ENCODE results near the gene ABHD1.
"Not testable (repeated sequence)": the region's sequence is repeated elsewhere in the genome, so short reads cannot be mapped to it uniquely, and the experiment has no call there.

The ABHD1 gene

DNA sequence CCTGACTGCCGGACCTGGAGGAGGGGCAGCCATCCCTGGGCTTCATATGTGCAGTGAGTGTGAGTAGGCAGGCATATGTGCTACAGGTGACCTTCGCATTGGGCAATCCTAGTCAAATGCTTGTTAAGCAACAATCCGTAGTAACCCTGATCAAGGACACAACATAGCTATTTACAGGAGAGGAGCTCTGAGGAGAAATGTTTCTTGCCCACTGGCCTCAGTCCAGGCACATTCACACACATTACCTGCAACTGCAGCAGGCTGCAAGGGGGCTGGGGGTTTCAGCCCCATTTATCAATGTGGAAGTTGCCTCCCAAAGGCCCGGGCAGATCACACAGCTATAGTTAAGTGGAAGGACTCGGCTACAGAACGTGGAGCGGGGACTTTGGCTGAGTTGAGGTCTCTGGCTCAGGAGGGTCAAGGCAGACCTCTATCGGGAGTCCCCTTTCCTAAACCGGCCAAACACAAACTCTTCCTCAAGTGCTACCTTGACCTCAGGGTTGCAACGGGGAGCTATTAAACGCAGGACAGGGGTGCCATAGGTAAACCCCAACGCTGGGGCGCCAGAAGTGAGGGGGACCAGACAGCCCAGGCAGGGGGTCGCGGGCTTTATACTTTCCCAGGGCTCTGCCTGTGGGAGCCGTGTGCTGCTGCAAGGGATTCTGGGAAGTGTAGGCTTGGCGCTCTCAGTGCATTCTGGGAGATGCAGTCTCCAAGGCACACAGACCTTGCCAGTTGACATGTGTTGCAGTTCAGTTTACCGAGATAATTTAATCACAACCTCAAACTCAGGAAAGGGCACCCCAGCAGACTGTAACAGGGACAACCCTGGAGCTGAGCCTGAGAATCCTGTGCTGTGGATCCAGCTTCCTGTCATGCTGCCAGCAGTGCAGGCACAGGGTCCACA lies 27.6 kb upstream of the ABHD1 start:
- Histone ChIP-seq H3K4me1 (ENCODE audit: control insufficient read depth, insufficient read depth, low read length) (peaks cover 5% of the 10 kb centered on the region), H3K36me3 (ENCODE audit: control insufficient read depth, insufficient read depth, low read length) (no peaks in the 10 kb centered on the region), H3K27ac (ENCODE audit: insufficient read depth, low read depth, low read length, poor library complexity, severe bottlenecking) (no peak overlapping the region), H3K4me3 (ENCODE audit: insufficient read depth, low read depth, low read length) (no peak overlapping the region), H3K27me3 (ENCODE audit: control insufficient read depth, insufficient read depth, low read length, poor library complexity, severe bottlenecking) (no peaks in the 10 kb centered on the region), H3K9me3 (ENCODE audit: control insufficient read depth, low read length) (no peaks in the 10 kb centered on the region)
- 39 to 42% methylated on average over 18 of the region's 18 CpGs for WGBS, 2 experiments

DNA sequence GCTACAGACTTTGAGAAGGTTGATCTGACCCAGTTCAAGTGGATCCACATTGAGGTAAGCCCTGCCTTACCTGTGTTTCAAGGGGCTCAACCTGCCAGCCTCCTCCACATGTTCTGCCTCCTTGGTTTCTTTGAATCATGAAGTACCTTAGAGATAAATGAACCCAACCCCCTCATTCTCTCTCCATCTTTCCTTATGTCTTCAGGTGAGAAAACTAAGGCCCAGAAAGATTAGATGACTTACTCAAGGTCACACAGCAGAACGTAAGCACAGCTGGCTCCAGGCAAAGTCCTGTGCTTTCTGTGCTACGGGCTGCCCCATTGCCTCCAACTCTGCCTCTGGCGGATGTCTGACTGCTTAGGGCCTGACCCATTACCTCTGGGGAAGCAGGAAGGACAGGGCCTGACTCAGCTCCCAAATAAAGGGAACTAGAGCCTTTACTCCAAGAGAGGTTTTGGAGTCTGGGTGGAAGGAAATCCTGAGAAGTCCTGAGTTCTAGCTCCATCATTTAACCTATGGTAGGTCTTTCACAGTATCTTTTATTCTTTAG lies 26.8 kb upstream of the ABHD1 start:
- Histone ChIP-seq H3K27me3 (ENCODE audit: control insufficient read depth, insufficient read depth, low read length, poor library complexity, severe bottlenecking) (no peaks in the 10 kb centered on the region), H3K4me1 (ENCODE audit: control insufficient read depth, insufficient read depth, low read length) (peaks cover 5% of the 10 kb centered on the region), H3K27ac (ENCODE audit: insufficient read depth, low read depth, low read length, poor library complexity, severe bottlenecking) (no peak overlapping the region), H3K36me3 (ENCODE audit: control insufficient read depth, insufficient read depth, low read length) (no peaks in the 10 kb centered on the region), H3K9me3 (ENCODE audit: control insufficient read depth, low read length) (no peaks in the 10 kb centered on the region), H3K4me3 (ENCODE audit: insufficient read depth, low read depth, low read length) (no peak overlapping the region)
- WGBS, 2 experiments: 86 to 89% methylated on average over 3 of the region's 3 CpGs

DNA sequence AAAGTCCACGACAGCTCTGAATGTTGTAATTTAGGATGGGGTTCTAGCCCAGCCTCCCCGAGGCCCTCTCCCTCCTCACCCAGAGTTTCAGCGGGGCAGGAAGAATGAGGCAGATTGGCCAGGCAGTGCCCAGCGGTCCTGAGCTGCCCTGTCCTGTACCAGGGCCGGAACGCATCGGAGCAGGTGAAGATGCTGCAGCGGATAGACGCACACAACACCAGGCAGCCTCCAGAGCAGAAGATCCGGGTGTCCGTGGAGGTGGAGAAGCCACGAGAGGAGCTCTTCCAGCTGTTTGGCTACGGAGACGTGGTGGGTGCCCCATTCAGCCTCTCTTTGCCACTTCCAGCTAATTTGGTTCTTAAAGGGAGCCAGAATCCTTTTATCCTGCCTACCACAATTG lies 26.3 kb upstream of the ABHD1 start:
- WGBS, 2 experiments: 93% methylated on average over 14 of the region's 14 CpGs
- no peaks in the 10 kb centered on the region for H3K36me3 ChIP-seq (ENCODE audit: control insufficient read depth, insufficient read depth, low read length)
- peaks cover 5% of the 10 kb centered on the region for H3K4me1 ChIP-seq (ENCODE audit: control insufficient read depth, insufficient read depth, low read length)
- no peaks in the 10 kb centered on the region for H3K27me3 ChIP-seq (ENCODE audit: control insufficient read depth, insufficient read depth, low read length, poor library complexity, severe bottlenecking)
- no peak overlapping the region for H3K27ac ChIP-seq (ENCODE audit: insufficient read depth, low read depth, low read length, poor library complexity, severe bottlenecking)
- no peak overlapping the region for H3K4me3 ChIP-seq (ENCODE audit: insufficient read depth, low read depth, low read length)
- no peaks in the 10 kb centered on the region for H3K9me3 ChIP-seq (ENCODE audit: control insufficient read depth, low read length)

DNA sequence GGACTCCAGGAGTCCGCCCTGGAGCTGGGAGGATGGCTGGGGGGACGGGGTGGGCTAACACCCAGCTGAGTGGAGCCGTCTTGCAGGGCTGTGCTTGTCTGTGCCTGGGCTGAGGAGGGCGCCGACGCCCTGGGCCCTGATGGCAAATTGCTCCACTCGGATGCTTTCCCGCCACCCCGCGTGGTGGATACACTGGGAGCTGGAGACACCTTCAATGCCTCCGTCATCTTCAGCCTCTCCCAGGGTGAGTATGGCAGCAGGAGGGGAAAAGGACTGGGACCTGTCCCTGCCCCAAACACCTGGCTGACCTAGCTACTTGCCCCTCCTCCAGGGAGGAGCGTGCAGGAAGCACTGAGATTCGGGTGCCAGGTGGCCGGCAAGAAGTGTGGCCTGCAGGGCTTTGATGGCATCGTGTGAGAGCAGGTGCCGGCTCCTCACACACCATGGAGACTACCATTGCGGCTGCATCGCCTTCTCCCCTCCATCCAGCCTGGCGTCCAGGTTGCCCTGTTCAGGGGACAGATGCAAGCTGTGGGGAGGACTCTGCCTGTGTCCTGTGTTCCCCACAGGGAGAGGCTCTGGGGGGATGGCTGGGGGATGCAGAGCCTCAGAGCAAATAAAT lies 24.2 kb upstream of the ABHD1 start:
- 93 to 95% methylated on average over 19 of the region's 19 CpGs for WGBS, 2 experiments
- Histone ChIP-seq H3K4me3 (ENCODE audit: insufficient read depth, low read depth, low read length) (no peak overlapping the region), H3K27me3 (ENCODE audit: control insufficient read depth, insufficient read depth, low read length, poor library complexity, severe bottlenecking) (no peaks in the 10 kb centered on the region), H3K9me3 (ENCODE audit: control insufficient read depth, low read length) (no peaks in the 10 kb centered on the region), H3K36me3 (ENCODE audit: control insufficient read depth, insufficient read depth, low read length) (no peaks in the 10 kb centered on the region), H3K27ac (ENCODE audit: insufficient read depth, low read depth, low read length, poor library complexity, severe bottlenecking) (no peak overlapping the region), H3K4me1 (ENCODE audit: control insufficient read depth, insufficient read depth, low read length) (peaks cover 5% of the 10 kb centered on the region)

DNA sequence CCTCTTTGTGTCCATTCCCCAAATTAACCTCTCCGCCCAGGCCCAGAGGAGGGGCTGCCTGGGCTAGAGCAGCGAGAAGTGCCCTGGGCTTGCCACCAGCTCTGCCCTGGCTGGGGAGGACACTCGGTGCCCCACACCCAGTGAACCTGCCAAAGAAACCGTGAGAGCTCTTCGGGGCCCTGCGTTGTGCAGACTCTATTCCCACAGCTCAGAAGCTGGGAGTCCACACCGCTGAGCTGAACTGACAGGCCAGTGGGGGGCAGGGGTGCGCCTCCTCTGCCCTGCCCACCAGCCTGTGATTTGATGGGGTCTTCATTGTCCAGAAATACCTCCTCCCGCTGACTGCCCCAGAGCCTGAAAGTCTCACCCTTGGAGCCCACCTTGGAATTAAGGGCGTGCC lies 23.6 kb upstream of the ABHD1 start:
- Histone ChIP-seq H3K27ac (ENCODE audit: insufficient read depth, low read depth, low read length, poor library complexity, severe bottlenecking) (no peak overlapping the region), H3K9me3 (ENCODE audit: control insufficient read depth, low read length) (no peaks in the 10 kb centered on the region), H3K27me3 (ENCODE audit: control insufficient read depth, insufficient read depth, low read length, poor library complexity, severe bottlenecking) (no peaks in the 10 kb centered on the region), H3K36me3 (ENCODE audit: control insufficient read depth, insufficient read depth, low read length) (no peaks in the 10 kb centered on the region), H3K4me3 (ENCODE audit: insufficient read depth, low read depth, low read length) (no peak overlapping the region), H3K4me1 (ENCODE audit: control insufficient read depth, insufficient read depth, low read length) (peaks cover 5% of the 10 kb centered on the region)
- 86 to 92% methylated on average over 10 of the region's 10 CpGs for WGBS, 2 experiments

DNA sequence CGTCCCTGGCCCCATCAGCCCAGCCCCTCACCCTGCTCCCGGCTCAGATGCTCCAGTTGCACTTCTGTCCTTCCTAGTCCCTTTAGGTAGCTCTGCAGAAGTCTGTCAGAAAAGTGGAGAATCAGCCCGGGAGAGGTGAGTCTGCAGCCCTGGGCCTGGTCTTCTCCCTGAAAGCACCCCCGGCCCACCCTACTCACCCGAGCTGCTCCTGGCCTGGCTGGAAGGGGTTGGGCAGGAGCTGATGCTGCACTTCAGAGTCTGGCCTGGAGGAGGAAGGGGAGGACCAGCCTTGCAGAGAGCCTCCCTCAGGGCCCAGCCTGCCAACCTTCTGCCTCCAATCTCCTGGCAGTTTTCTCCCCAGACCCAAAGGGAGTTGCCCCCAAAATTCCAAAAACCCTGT lies 21.3 kb upstream of the ABHD1 start:
- no peaks in the 10 kb centered on the region for H3K9me3 ChIP-seq (ENCODE audit: control insufficient read depth, low read length)
- no peaks in the 10 kb centered on the region for H3K36me3 ChIP-seq (ENCODE audit: control insufficient read depth, insufficient read depth, low read length)
- H3K27me3 ChIP-seq (ENCODE audit: control insufficient read depth, insufficient read depth, low read length, poor library complexity, severe bottlenecking): no peaks in the 10 kb centered on the region
- H3K4me3 ChIP-seq (ENCODE audit: insufficient read depth, low read depth, low read length): no peak overlapping the region
- 84 to 91% methylated on average over 5 of the region's 5 CpGs for WGBS, 2 experiments
- H3K27ac ChIP-seq (ENCODE audit: insufficient read depth, low read depth, low read length, poor library complexity, severe bottlenecking): no peak overlapping the region
- peaks cover 5% of the 10 kb centered on the region for H3K4me1 ChIP-seq (ENCODE audit: control insufficient read depth, insufficient read depth, low read length)

DNA sequence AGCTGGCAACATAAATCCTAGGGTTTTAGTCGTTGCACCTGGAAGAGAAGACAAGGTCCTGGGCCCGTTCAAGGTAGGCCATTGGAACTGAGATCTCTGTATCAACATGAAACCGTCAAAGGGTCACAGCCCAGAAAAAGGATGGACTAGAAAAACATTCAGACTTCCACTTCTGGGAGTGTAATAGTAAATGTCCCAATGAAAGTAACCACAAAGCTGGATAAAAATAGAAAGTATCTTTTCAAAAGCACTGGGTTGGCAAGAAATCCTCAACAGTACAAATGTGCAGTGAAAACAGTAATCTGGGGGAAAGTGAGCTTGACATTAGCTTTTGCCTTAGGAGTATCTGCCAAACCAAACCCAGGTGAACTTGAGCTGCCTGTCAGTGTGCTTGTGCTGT lies 17.6 kb upstream of the ABHD1 start:
- WGBS, 2 experiments: 90 to 95% methylated on average over 3 of the region's 3 CpGs
- H3K9me3 ChIP-seq (ENCODE audit: control insufficient read depth, low read length): no peaks in the 10 kb centered on the region
- no peaks in the 10 kb centered on the region for H3K4me1 ChIP-seq (ENCODE audit: control insufficient read depth, insufficient read depth, low read length)
- H3K27me3 ChIP-seq (ENCODE audit: control insufficient read depth, insufficient read depth, low read length, poor library complexity, severe bottlenecking): no peaks in the 10 kb centered on the region
- no peak overlapping the region for H3K27ac ChIP-seq (ENCODE audit: insufficient read depth, low read depth, low read length, poor library complexity, severe bottlenecking)
- no peaks in the 10 kb centered on the region for H3K36me3 ChIP-seq (ENCODE audit: control insufficient read depth, insufficient read depth, low read length)
- no peak overlapping the region for H3K4me3 ChIP-seq (ENCODE audit: insufficient read depth, low read depth, low read length)

DNA sequence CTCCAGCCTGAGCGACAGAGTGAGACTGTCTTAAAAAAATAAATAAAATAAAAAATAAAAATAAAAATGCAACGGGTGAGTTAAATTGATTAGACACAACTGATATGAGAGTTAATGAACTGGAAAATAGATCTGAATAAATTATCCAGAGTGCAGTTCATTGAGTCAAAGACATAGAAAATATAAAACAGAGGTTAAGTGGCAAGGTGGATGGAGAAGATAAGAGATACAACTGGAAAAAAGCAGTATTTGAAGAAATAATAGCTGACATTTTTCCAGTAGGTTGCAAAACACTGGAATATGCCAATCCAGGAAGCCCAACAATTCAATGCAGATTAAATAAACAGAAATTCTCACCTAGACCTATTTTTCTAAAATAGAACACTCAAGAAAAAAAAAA lies 15.4 kb upstream of the ABHD1 start:
- no peaks in the 10 kb centered on the region for H3K4me1 ChIP-seq (ENCODE audit: control insufficient read depth, insufficient read depth, low read length)
- H3K27me3 ChIP-seq (ENCODE audit: control insufficient read depth, insufficient read depth, low read length, poor library complexity, severe bottlenecking): no peaks in the 10 kb centered on the region
- WGBS, 2 experiments: 80 to 85% methylated on average over 1 of the region's 2 CpGs
- no peak overlapping the region for H3K4me3 ChIP-seq (ENCODE audit: insufficient read depth, low read depth, low read length)
- no peak overlapping the region for H3K27ac ChIP-seq (ENCODE audit: insufficient read depth, low read depth, low read length, poor library complexity, severe bottlenecking)
- H3K9me3 ChIP-seq (ENCODE audit: control insufficient read depth, low read length): no peaks in the 10 kb centered on the region
- H3K36me3 ChIP-seq (ENCODE audit: control insufficient read depth, insufficient read depth, low read length): no peaks in the 10 kb centered on the region

DNA sequence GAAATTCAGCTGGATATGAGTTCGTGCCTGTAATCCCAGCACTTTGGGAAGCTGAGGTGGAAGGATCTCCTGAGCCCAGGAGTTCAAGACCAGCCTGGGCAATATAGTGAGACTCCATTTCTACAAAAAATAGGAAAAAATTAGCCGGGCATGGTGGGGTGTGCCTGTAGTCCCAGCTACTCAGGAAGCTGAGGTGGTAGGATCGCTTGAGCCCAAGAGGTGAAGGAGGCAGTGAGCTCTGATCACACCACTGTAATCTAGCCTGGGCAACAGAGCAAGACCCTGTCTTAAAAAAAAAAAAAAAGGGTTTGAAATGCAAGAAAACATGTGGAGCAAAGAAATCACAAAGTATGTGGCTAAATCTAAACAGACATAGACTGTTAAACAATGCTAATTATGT lies 14.5 kb upstream of the ABHD1 start:
- H3K27me3 ChIP-seq (ENCODE audit: control insufficient read depth, insufficient read depth, low read length, poor library complexity, severe bottlenecking): no peaks in the 10 kb centered on the region
- H3K4me1 ChIP-seq (ENCODE audit: control insufficient read depth, insufficient read depth, low read length): no peaks in the 10 kb centered on the region
- H3K36me3 ChIP-seq (ENCODE audit: control insufficient read depth, insufficient read depth, low read length): no peaks in the 10 kb centered on the region
- H3K9me3 ChIP-seq (ENCODE audit: control insufficient read depth, low read length): no peaks in the 10 kb centered on the region
- 89 to 96% methylated on average over 3 of the region's 3 CpGs for WGBS, 2 experiments
- H3K4me3 ChIP-seq (ENCODE audit: insufficient read depth, low read depth, low read length): no peak overlapping the region
- no peak overlapping the region for H3K27ac ChIP-seq (ENCODE audit: insufficient read depth, low read depth, low read length, poor library complexity, severe bottlenecking)

DNA sequence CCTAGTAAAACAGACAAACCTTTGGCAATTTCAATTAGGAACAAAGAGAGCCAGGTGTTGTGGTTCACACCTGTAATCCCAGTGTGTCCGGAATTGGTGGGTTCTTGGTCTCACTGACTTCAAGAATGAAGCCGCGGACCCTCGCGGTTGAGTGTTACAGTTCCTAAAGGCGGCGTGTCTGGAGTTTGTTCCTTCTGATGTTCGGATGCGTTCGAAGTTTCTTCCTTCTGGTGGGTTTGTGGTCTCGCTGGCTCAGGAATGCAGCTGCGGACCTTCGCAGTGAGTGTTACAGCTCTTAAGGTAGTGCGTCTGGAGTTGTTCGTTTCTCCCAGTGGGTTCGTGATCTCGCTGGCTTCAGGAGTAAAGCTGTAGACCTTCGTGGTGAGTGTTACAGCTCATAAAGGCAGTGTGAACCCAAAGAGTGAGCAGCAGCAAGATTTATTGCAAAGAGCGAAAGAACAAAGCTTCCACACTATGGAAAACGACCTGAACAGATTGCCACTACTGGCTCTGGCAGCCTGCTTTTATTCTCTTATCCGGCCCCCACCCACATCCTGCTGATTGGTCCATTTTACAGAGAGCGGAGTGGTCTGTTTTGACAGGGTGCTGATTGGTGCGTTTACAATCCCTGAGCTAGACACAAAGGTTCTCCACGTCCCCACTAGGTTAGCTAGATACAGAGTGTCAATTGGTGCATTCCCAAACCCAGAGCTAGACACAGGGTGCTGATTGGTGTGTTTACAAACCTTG lies 12.8 kb upstream of the ABHD1 start:
- H3K9me3 ChIP-seq (ENCODE audit: control insufficient read depth, low read length); H3K36me3 ChIP-seq (ENCODE audit: control insufficient read depth, insufficient read depth, low read length); H3K27ac ChIP-seq (ENCODE audit: insufficient read depth, low read depth, low read length, poor library complexity, severe bottlenecking); H3K27me3 ChIP-seq (ENCODE audit: control insufficient read depth, insufficient read depth, low read length, poor library complexity, severe bottlenecking); H3K4me3 ChIP-seq (ENCODE audit: insufficient read depth, low read depth, low read length); H3K4me1 ChIP-seq (ENCODE audit: control insufficient read depth, insufficient read depth, low read length): not testable (repeated sequence)
- 92 to 93% methylated on average over 24 of the region's 24 CpGs for WGBS, 2 experiments

Data from ectodermal cell (in vitro differentiated cells).